ENCODE measurements around the gene EN1. TPM values are rescaled to one million over a fixed set of nuclear protein-coding genes. Genes with fewer than 3 reads are reported as not detected.

The EN1 gene
- total RNA-seq, 1 experiment from 2014 or later: not detected

DNA sequence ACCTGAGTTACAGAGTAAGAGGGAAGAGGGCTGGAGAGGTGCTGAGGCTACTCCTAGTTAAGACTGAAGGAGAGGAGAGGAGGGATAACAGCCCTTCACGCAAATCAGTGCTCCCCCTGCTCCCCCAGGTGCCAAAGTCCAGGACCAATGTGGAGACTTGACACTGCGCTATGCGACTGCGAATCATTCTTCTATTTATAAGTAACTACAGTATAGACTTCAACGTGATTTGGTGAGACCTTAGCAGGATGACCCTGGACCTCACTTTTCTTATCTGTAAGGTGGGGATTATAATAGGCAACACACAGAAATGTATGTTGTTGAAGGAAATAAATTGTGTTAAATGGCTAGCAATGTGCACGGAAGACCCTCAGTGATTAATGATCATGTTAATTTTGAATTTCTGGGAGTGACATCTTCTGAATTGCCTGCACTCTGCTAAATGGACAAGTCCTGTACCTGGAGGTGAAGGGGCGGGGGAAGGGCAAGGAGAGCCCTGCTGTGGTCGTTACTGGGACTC lies 11.0 kb downstream of the EN1 start:
- H3F3A ChIP-seq (ENCODE audit: insufficient read depth, low read depth): no peaks in the 10 kb centered on the region
- H3K4me3 ChIP-seq: no peak overlapping the region
- DNase-seq: no peak
- POLR2A ChIA-PET (ENCODE audit: unreplicated experiment): no interaction called here
- BruUV-seq (replicated peaks): no TSS peak
- no peaks in the 10 kb centered on the region for H3K36me3 ChIP-seq (ENCODE audit: low read depth)
- no peaks in the 10 kb centered on the region for H3K79me2 ChIP-seq (ENCODE audit: low read depth)
- intact Hi-C loops (cut with micrococcal nuclease; ENCODE audit: unreplicated experiment): no loop called here
- H2AFZ ChIP-seq: no peak overlapping the region
- no peak overlapping the region for H3K4me2 ChIP-seq
- H3K27me3 ChIP-seq (ENCODE audit: insufficient read depth, low read depth): peaks cover 100% of the 10 kb centered on the region
- no peaks in the 10 kb centered on the region for H3K9me2 ChIP-seq (ENCODE audit: insufficient read depth)
- H3K4me1 ChIP-seq (replicated peaks; ENCODE audit: insufficient read depth): no peaks in the 10 kb centered on the region
- no peaks in the 10 kb centered on the region for H4K20me1 ChIP-seq (ENCODE audit: insufficient read depth)
- no peaks in the 10 kb centered on the region for H3K9me3 ChIP-seq (ENCODE audit: insufficient read depth, low read depth)
- H3K27ac ChIP-seq: no peak overlapping the region
- CTCF ChIA-PET: no interaction called here
- no peak for TF ChIP-seq EZH2 (IDR thresholded peaks at IDR 0.05; ENCODE audit: low read depth)

DNA sequence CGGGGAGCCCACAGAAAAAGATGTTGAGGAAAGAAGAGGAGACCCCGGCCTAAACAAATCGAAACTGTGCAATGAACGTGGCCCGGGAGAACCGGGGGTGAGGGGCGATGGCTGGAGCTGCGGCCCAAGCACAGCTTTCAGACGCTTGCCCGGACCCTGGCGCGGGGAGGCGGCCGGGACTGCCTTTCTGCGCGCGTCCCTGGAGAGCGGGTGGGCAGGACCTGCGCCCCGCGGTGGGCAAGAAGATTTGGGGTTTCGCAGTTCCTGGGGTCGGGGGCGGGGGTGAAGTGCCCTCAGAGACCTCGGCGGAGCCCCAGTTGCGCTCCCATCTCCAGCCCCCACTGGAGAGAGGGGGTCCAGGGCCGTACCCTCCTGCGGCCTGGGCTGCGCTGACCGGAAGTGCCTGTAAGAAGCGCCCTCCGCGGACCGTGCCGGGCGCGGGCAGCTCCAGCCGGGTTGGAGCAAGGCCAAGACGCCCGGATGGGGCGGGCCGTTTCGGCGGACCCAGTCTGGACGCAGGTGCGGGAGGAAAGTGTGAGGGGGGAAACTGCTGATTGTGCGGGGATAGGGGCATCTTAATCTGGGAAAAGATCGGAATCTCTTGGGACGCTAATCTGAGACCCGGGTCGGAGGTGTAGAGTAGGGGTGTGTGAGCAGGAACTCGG lies 11.6 kb downstream of the EN1 start:
- no peaks in the 10 kb centered on the region for H3K9me3 ChIP-seq (ENCODE audit: insufficient read depth, low read depth)
- POLR2A ChIA-PET (ENCODE audit: unreplicated experiment): no interaction called here
- H4K20me1 ChIP-seq (ENCODE audit: insufficient read depth): no peaks in the 10 kb centered on the region
- no peak for DNase-seq
- no TSS peak for BruUV-seq (replicated peaks)
- H3K4me2 ChIP-seq: no peak overlapping the region
- H3F3A ChIP-seq (ENCODE audit: insufficient read depth, low read depth): no peaks in the 10 kb centered on the region
- peaks cover 99% of the 10 kb centered on the region for H3K27me3 ChIP-seq (ENCODE audit: insufficient read depth, low read depth)
- no peak overlapping the region for H2AFZ ChIP-seq
- H3K4me3 ChIP-seq: no peak overlapping the region
- no peaks in the 10 kb centered on the region for H3K9me2 ChIP-seq (ENCODE audit: insufficient read depth)
- no peaks in the 10 kb centered on the region for H3K36me3 ChIP-seq (ENCODE audit: low read depth)
- H3K79me2 ChIP-seq (ENCODE audit: low read depth): no peaks in the 10 kb centered on the region
- no peaks in the 10 kb centered on the region for H3K4me1 ChIP-seq (replicated peaks; ENCODE audit: insufficient read depth)
- no peak overlapping the region for H3K27ac ChIP-seq
- TF ChIP-seq EZH2 (IDR thresholded peaks at IDR 0.05; ENCODE audit: low read depth): no peak
- TF ChIP-seq, protein P1, sequence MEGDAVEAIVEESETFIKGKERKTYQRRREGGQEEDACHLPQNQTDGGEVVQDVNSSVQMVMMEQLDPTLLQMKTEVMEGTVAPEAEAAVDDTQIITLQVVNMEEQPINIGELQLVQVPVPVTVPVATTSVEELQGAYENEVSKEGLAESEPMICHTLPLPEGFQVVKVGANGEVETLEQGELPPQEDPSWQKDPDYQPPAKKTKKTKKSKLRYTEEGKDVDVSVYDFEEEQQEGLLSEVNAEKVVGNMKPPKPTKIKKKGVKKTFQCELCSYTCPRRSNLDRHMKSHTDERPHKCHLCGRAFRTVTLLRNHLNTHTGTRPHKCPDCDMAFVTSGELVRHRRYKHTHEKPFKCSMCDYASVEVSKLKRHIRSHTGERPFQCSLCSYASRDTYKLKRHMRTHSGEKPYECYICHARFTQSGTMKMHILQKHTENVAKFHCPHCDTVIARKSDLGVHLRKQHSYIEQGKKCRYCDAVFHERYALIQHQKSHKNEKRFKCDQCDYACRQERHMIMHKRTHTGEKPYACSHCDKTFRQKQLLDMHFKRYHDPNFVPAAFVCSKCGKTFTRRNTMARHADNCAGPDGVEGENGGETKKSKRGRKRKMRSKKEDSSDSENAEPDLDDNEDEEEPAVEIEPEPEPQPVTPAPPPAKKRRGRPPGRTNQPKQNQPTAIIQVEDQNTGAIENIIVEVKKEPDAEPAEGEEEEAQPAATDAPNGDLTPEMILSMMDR (conservative IDR thresholded peaks at IDR 0.05): no peak
- intact Hi-C loops (cut with micrococcal nuclease; ENCODE audit: unreplicated experiment): no loop called here
- CTCF ChIA-PET: no interaction called here

DNA sequence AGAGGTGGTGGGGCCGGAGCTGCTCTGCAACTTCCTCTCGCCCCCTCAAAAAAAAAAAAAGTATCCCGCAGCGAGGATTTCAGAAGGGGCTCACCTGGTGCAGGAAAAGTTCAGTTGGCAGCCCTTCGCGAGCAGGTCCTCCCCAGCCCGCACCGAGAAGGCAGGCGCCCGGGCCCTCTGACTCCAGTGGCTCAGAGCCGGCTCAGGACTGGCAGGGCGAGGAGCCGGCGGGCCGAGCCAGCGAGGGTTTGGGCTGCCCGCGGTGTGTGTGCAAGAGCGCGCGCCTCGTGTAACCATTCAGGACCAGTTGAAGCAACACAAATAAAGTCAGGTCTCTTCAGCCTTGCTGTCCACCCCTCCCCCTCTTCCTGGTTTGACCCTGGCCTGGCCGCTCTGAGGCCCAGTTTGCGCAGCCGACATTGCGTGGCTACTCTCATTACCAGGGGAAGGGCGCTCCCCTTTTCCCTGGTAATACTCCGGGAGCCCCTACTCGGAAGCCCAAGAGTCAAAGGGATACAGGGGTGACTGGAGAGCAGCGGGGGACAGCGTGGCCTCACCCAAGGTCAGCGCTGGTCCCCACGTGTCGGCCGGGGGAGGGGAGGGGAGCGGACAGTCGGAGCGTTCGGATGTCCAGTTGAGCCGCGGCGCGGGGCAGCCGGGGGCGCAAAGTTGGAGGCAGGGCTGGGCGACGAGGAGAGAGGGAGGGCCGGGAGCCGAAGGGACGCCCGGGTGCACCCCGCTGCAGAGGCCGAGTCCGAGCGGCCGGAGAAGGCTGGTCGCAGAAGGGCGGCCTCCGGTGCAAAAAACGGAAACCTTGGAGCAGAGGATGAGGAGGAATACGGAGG lies 12.3 kb downstream of the EN1 start:
- no peak for DNase-seq
- ChIA-PET CTCF (no interaction called here), POLR2A (ENCODE audit: unreplicated experiment) (no interaction called here)
- Histone ChIP-seq H3K27me3 (ENCODE audit: insufficient read depth, low read depth) (peaks cover 99% of the 10 kb centered on the region), H2AFZ (no peak overlapping the region), H3F3A (ENCODE audit: insufficient read depth, low read depth) (no peaks in the 10 kb centered on the region), H3K4me2 (no peak overlapping the region), H3K9me3 (ENCODE audit: insufficient read depth, low read depth) (no peaks in the 10 kb centered on the region), H3K4me1 (replicated peaks; ENCODE audit: insufficient read depth) (no peaks in the 10 kb centered on the region), H3K4me3 (no peak overlapping the region), H3K79me2 (ENCODE audit: low read depth) (no peaks in the 10 kb centered on the region), H3K36me3 (ENCODE audit: low read depth) (no peaks in the 10 kb centered on the region), H4K20me1 (ENCODE audit: insufficient read depth) (no peaks in the 10 kb centered on the region), H3K27ac (no peak overlapping the region), H3K9me2 (ENCODE audit: insufficient read depth) (no peaks in the 10 kb centered on the region)
- TF ChIP-seq, protein P1 (conservative IDR thresholded peaks at IDR 0.05): no peak
- TF ChIP-seq EZH2 (IDR thresholded peaks at IDR 0.05; ENCODE audit: low read depth): no peak
- BruUV-seq (replicated peaks): no TSS peak
- intact Hi-C loops (cut with micrococcal nuclease; ENCODE audit: unreplicated experiment): no loop called here

Data from PC-9 (cell line).